ENCODE results near the gene CRYBG2.
A peak's percentile ranks its signal among the peaks of the same experiment; 100 is the strongest.
"Not testable (repeated sequence)": the region's sequence is repeated elsewhere in the genome, so short reads cannot be mapped to it uniquely, and the experiment has no call there.

The CRYBG2 gene

DNA sequence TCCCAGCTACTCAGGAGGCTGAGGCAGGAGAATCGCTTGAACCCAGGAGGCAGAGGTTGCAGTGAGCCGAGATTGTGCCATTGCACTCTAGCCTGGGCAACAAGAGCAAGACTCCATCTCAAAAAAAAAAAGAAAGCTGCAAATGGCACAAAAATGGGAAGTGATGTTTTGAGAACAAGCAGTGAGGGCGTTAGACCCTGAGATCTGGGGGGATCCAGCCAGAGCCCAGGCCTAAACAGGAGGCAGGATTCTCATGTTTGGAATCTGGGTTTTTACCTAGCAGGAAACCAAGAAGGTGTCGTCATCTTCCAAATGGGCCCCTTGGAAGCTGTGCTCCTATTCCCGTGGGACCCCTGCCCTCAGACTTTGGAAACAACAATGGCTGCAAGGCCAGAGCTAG is 61.2 kb downstream of the CRYBG2 start:
- not testable (repeated sequence) for DNase-seq

- DNase-seq, result no peak
Measured at GRCh38 chr1:26291939-26292338, 62.0 kb downstream of the CRYBG2 start.

DNA sequence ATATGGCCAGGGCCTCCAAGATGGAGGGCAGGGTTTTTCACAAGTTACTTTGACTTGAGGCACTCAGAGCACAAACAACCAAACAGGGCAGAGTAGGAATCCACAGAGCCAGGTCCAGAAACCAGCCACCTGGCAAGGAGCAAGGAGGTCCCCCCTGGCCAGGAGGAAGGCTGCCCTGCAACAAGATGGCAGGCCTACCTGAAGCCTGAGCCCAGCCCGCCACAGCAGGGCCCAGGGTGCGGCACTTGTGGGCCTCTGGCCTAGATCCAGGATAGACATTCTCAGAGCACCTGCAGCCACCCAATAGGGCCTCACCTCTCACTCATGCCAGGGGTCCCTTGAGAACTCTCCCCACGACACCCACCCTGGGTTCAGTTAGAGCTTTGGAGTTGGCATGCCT is 62.5 kb downstream of the CRYBG2 start:
- DNase-seq, result no peak

DNA sequence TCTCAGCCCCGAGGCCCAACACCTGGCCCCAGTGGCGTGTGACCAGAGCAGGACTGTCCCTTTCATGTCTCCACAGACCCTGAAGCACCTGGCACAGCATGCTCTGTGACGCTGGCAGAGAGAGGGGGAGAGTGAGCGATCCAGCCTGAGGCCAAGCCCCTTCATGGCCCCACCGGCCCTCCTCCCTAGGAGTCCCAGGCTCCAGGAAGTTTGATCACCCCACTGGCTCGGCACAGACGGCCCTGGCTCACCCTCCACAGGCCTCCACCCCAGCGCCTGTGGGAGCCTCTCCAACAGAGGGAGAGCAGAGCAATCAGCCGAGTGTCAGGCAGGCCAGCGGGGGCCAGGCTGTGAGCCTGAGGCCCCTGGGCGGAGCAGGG is 63.1 kb downstream of the CRYBG2 start:
- no peak for DNase-seq

- no peak for DNase-seq
Measured at GRCh38 chr1:26290122-26290881, 63.6 kb downstream of the CRYBG2 start.

- DNase-seq, result no peak
Measured at GRCh38 chr1:26289158-26290059, 64.5 kb downstream of the CRYBG2 start.

DNA sequence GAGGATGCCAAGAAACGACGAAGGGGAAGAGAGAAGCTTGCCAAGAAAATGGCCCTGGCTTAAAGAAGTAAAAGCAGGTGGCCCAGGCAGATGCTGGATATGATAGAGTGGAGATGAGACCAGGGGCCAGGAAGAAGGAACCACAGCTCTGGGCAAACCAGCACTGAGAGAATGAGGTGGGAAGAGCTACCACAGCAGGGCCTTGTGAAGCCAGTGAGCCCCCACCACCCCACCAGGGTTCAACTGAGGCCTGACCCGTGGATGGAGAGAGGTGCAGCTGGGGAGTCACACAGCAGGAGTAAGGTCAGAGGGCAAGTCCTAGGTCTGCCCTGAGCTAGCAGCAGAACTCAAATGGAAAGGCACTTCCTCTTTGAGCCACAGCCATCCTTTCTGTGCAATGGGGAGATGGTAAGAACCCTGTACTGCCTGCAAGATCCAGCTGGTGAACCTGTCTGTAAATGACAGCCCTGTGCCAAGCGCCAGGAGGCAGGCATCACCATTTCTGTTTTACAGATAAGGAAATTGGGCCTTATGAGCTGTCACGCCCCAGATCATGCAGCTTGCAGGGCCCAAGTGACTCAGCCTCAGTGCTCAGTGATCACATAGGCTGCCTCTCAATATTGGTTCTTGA is 65.5 kb downstream of the CRYBG2 start:
- DNase-seq, result no peak

DNA sequence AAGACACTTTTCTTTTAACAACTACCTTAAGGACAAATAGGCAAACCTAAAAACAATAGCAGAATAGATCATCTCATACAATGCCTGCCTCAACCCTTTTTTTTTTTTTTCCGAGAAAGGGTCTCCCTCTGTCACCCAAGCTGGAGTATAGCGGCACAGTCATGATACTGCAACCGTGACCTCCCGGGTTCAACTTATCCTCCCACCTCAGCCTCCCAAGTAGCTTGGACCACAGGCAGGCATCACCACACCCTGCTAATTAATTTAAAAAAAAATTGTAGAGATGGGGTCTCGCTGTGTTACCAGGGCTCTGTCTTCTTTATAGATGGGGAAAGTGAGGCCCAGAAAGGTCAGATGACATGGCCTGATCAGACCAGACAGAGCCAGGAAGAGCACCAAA is 66.1 kb downstream of the CRYBG2 start:
- DNase-seq, result no peak

DNA sequence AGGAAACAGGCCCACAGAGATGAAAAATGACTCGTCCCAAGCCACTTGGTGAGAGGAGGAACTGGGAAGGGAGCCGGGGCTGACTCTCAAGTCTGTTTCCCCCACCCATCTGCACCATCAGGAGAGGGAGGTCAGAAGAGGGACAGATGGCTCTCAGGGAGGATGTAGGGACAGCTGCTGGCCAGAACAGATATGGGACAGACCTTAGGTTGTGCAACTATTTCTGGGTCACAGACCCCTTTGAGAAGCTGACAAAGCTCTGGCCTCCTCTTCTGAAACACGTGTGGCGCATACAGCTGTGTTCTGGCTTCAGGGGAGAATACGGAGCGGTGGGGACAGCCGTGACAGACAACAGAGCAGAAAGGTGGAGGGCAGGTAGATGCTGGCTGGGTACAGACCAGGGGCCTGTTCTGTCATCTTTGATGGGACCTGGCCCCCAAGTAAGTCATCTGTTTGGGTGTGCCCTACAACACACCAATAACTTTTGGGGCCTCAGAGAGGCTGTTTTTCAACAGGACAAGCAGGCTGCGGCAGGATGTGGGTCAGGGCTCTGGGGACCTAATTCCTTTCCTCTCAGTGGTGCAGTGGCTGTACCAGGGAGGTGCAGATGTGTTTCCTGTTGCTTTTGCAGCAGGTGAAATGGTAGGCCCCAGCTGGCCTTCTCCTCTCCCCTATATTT is 66.8 kb downstream of the CRYBG2 start:
- no peak for DNase-seq

DNA sequence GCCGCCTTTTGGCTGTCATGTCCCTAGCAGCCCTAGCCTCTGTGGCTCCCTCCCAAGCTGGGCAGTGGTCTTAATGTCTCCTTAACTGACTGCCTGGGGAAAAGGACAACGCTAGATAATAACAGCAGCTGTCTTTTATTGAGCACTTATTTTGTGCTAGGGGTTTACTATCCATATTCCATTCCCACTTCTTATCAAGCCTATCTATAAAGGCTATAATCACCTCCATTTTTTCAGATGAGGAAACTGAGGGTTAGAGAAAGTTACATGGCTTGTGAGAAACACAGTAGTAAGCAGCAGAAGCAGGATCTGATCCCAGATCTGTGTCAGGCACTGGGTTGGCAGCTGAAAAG is 67.9 kb downstream of the CRYBG2 start:
- no peak for DNase-seq

DNA sequence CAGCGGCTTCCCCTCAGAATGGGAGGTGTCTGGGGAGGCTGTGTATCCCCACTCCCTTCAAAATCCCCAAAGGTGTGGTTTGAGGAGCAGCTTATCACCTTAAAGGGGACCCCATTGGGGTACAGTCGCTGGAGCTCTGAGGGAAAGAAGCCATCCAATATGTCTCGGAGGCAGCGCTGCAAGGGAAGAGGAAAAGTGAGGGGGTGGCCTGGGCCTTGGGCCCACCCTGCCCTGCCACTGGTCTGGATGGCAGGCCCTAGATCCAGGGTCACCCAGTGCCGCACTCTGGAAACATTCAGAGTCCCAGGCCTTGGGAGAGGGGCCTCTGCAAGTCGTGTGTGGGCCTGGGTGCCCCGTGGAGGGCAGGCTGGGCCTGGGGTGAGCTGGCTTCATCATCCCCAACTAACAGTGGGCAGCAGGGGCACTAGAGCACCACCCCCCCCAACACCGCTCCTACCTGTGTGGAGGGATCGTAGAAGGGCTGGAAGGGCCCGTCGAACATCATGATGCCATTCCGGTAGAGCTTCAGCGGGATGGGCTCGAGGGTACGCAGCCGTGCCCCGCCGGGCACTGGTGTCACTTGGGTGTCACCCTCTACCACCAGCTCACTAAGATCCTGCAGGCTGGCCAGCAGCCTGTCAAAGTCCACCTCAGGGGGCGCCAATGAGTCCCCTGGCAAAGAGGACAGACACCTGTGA is 68.4 kb downstream of the CRYBG2 start:
- no peak for DNase-seq

DNA sequence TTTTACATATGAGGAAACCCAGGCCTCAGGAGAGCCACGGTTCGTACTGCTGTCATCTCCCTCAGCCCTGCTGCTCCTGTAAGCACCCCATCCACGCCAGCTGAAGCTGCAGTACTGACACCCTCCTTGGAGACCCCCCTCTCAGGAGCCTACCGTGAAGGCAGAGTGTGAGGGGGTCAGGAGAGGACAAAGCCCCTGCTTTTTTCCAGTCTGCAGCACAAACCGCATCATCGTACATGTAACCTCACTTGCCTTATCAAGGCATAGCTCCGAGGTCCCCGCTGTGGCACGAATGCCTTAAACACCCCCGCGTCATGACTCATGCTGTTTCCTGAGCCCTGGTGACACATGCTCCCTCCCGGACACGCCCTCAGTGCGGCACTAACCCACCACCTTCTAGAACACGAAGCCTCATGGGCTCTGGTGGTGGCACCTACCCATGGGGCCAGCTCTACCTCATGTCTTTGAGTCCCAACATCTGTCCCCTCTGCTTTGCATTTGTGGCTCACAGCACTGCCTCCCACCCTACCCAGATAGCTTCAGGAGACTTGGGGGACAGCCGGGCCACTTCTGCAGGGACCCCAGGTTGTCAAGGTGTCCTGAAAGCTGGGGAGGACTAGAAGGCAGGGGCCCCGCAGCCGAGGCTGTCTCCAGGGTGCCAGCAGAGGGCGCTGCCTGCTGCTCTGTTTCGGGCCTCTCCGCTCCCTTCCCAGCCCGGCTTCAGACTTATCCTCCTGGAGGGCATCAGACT is 69.2 kb downstream of the CRYBG2 start:
- DNase-seq, result peak; percentile 92

- no peak for DNase-seq
Measured at GRCh38 chr1:26283871-26284596, 69.9 kb downstream of the CRYBG2 start.

- DNase-seq, result peak; percentile 15
Measured at GRCh38 chr1:26283279-26283853, 70.6 kb downstream of the CRYBG2 start.

DNA sequence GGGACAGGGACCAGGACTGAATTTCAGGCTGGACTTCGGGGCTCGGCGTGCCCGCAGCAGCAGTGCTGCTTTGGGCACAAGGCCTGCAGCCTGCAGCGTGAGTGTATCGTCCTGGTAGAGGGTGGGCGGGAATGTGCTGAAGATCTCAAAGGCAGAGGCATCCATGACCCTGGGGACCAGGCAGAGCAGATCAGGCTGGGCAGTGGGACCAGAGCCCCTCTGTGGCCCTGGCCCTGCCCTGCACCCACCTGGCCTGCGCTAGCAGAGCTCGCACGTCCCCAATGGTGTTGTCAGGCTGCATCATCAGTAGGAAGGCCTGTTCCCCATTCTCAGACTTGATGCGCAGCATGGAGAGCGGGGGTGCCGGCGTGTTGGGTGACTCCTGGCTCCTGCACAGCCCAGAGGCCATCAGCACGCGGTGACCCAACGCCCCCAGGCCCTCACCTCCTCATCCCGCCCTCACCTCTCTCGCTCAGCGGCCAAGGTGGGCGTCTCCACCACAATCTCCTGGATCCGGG is 71.5 kb downstream of the CRYBG2 start:
- DNase-seq, result no peak

- peak; percentile 68 for DNase-seq
Measured at GRCh38 chr1:26281971-26282370, 72.0 kb downstream of the CRYBG2 start.

- peak; percentile 41 for DNase-seq
Measured at GRCh38 chr1:26281091-26281958, 72.6 kb downstream of the CRYBG2 start.

GRCh38 chr1:26280333-26281042 is 73.4 kb downstream of the CRYBG2 start:
- peak; percentile 66 for DNase-seq

All from fibroblast of skin of right quadriceps (primary cell).